Measurements from ENCODE around the gene AHNAK.
"Not testable (repeated sequence)": the region's sequence is repeated elsewhere in the genome, so short reads cannot be mapped to it uniquely, and the experiment has no call there.

The AHNAK gene

DNA sequence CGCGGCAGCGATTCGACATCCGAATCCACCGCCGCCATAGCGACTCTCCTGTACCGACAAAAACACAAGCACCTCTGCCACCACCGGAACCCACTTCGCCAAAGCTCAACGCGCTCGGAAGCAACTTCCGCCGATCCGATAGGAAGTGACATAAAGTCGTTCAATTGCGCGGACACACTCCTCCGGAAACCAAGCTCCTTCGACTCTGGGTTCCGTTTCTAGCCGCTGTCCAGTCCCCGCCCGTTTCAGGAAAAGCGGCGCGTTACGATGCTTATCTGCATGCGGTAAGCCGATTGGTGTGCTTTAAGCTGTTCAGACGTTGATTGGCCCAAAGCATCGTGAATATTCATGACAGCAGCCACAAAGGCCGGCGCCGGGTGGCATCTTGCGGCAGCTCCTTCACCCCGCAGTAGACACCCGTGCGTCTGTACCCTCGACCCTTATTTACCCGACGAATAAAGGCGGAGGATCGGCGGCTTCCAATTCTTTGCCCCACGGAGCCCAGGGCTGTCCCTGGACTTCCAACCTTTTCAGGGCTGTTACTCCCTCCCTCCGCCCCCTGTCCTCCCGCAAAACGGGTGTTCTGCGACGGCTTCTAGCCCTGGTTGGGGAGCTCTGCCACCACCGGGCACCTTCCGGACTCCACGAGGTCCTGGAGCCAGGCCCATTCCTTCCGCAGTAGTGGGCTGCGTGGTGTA lies 45.0 kb upstream of the AHNAK start, which contains the start of gene TUT1:
Gene TUT1 (minus strand): TSS at position 76 of the 698 bp plus-strand sequence. CDS start 38 bp downstream, at position 38.
- peak within 1 kb of the TSS; percentile 93 to 99 for H3K27ac ChIP-seq (ENCODE audit: insufficient read depth in 1 of 2, low read depth in 1 of 2, low read length in 2 of 2, poor library complexity in 1 of 2, severe bottlenecking in 2 of 2)
- H3K4me1 ChIP-seq (ENCODE audit: control extremely low read depth in 1 of 4, control insufficient read depth in 4 of 4, insufficient read depth in 4 of 4, low read length in 3 of 4): peaks cover 16 to 35% (median 29%) of the 10 kb centered on the region in 4 experiments
- peak; percentile 100 for DNase-seq
- 0% methylated on average over 57 of the region's 58 CpGs for WGBS (ENCODE audit: insufficient coverage)
- POLR2A ChIA-PET: interaction anchor here (0.6 to 2.7 kb wide), 24 partner anchors 10 to 250 kb away, joined by 3 to 30 read pairs (median 6); partner anchors contain the start of genes B3GAT3, C11orf98, CSKMT and EEF1G
- CTCF ChIA-PET: interaction anchor here (0.9 to 6.9 kb wide), 32 partner anchors 8 to 252 kb away, joined by 3 to 62 read pairs (median 4); partner anchors contain the start of genes C11orf98, CSKMT, EEF1G and GANAB
- H3K9me3 ChIP-seq (ENCODE audit: control extremely low read depth in 1 of 5, control insufficient read depth in 4 of 5, insufficient read depth in 2 of 5, low read depth in 1 of 5, low read length in 4 of 5): no peaks in the 10 kb centered on the region
- peak within 1 kb of the TSS; percentile 58 to 95 (median 89) for H3K4me3 ChIP-seq (ENCODE audit: control insufficient read depth in 1 of 7, extremely low read depth in 1 of 7, insufficient read depth in 4 of 7, low read depth in 2 of 7, low read length in 6 of 7)
- peaks cover 10 to 52% (median 43%) of the 10 kb centered on the region in 4 experiments for H3K36me3 ChIP-seq (ENCODE audit: control insufficient read depth in 4 of 4, insufficient read depth in 4 of 4, low read length in 3 of 4)
- H3K27me3 ChIP-seq (replicated peaks in 2 of 5; ENCODE audit: control insufficient read depth in 4 of 5, insufficient read depth in 5 of 5, low read length in 4 of 5): no peaks in the 10 kb centered on the region

DNA sequence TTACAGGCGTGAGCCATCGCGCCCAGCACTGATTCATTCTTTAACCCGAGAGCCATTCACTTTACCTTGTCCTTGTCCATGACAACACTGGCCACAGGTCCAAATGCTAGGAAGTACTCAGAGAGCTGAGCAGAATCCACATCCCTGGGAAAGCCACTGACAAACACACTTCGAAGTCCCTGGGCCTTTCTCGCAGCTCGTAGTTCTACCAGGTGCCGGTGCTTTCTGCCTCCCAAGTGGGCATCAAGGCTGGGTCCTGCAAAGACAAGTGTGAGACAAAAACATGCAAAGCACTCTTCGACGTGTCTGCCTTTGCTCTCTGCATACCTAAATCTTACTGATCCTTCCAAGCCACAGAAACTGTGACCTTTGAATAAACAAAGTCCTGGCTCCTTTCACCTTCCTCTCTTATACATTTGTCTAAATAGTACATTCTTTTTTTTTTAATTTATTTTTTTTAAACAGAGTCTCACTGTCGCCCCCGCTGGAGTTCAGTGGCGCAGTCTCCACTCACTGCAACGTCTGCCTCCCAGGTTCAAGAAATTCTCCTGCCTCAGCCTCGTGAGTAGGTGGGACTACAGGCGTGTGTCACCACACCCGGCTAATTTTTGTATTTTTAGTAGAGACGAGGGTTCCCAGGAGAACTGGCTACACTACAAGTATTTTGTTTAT lies 42.5 kb upstream of the AHNAK start:
- ChIA-PET CTCF (interaction anchor here (0.9 to 1.3 kb wide), 5 partner anchors 10 to 194 kb away, joined by 3 to 6 read pairs (median 3); no protein-coding TSS in a partner anchor), POLR2A (no interaction called here)
- H3K27ac ChIP-seq (ENCODE audit: insufficient read depth in 1 of 2, low read depth in 1 of 2, low read length in 2 of 2, poor library complexity in 1 of 2, severe bottlenecking in 2 of 2): peak overlapping the region in 1 of 2 experiments; percentile 3
- 85% methylated on average over 14 of the region's 18 CpGs for WGBS (ENCODE audit: insufficient coverage)
- no peaks in the 10 kb centered on the region for H3K9me3 ChIP-seq (ENCODE audit: control extremely low read depth in 1 of 5, control insufficient read depth in 4 of 5, insufficient read depth in 2 of 5, low read depth in 1 of 5, low read length in 4 of 5)
- peaks cover 4 to 42% (median 30%) of the 10 kb centered on the region in 4 experiments for H3K36me3 ChIP-seq (ENCODE audit: control insufficient read depth in 4 of 4, insufficient read depth in 4 of 4, low read length in 3 of 4)
- peak; percentile 53 to 68 (median 63) for DNase-seq
- H3K27me3 ChIP-seq (replicated peaks in 2 of 5; ENCODE audit: control insufficient read depth in 4 of 5, insufficient read depth in 5 of 5, low read length in 4 of 5): no peaks in the 10 kb centered on the region
- no peak overlapping the region for H3K4me3 ChIP-seq (ENCODE audit: control insufficient read depth in 1 of 7, extremely low read depth in 1 of 7, insufficient read depth in 4 of 7, low read depth in 2 of 7, low read length in 6 of 7)
- H3K4me1 ChIP-seq (ENCODE audit: control extremely low read depth in 1 of 4, control insufficient read depth in 4 of 4, insufficient read depth in 4 of 4, low read length in 3 of 4): peaks cover 16 to 35% (median 29%) of the 10 kb centered on the region in 4 experiments

DNA sequence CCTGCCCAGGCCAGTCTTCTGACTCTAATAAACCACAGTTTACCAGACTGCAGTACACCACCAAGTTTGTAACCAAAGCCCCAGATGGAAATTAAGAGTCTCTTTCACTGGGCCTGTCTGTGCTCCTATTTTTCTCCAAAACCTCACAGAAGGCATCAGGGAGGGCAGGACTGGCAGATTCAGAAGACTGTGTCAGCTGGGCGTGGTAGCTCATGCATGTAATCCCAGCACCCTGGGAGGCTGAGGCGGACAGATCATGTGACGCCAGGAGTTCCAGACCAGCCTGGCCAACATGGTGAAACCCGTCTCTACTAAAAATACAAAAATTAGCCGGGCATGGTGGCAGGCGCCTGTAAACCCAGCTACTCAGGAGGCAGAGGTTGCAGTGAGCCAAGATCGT lies 38.8 kb upstream of the AHNAK start:
- H3K36me3 ChIP-seq (ENCODE audit: control insufficient read depth in 4 of 4, insufficient read depth in 4 of 4, low read length in 3 of 4): peaks cover 4 to 51% (median 38%) of the 10 kb centered on the region in 4 experiments
- H3K4me3 ChIP-seq (ENCODE audit: control insufficient read depth in 1 of 7, extremely low read depth in 1 of 7, insufficient read depth in 4 of 7, low read depth in 2 of 7, low read length in 6 of 7); DNase-seq; H3K9me3 ChIP-seq (ENCODE audit: control extremely low read depth in 1 of 5, control insufficient read depth in 4 of 5, insufficient read depth in 2 of 5, low read depth in 1 of 5, low read length in 4 of 5); H3K27ac ChIP-seq (ENCODE audit: insufficient read depth in 1 of 2, low read depth in 1 of 2, low read length in 2 of 2, poor library complexity in 1 of 2, severe bottlenecking in 2 of 2); POLR2A ChIA-PET; H3K4me1 ChIP-seq (ENCODE audit: control extremely low read depth in 1 of 4, control insufficient read depth in 4 of 4, insufficient read depth in 4 of 4, low read length in 3 of 4); H3K27me3 ChIP-seq (replicated peaks in 2 of 5; ENCODE audit: control insufficient read depth in 4 of 5, insufficient read depth in 5 of 5, low read length in 4 of 5): not testable (repeated sequence)
- WGBS (ENCODE audit: insufficient coverage): 98% methylated on average over 6 of the region's 7 CpGs
- CTCF ChIA-PET: interaction anchor here (1.8 kb wide), 1 partner anchor 11 kb away, joined by 6 read pairs; the partner anchor contains the start of gene EEF1G

- POLR2A ChIA-PET; H3K4me3 ChIP-seq (ENCODE audit: control insufficient read depth in 1 of 7, extremely low read depth in 1 of 7, insufficient read depth in 4 of 7, low read depth in 2 of 7, low read length in 6 of 7); H3K4me1 ChIP-seq (ENCODE audit: control extremely low read depth in 1 of 4, control insufficient read depth in 4 of 4, insufficient read depth in 4 of 4, low read length in 3 of 4); DNase-seq; H3K9me3 ChIP-seq (ENCODE audit: control extremely low read depth in 1 of 5, control insufficient read depth in 4 of 5, insufficient read depth in 2 of 5, low read depth in 1 of 5, low read length in 4 of 5); H3K27ac ChIP-seq (ENCODE audit: insufficient read depth in 1 of 2, low read depth in 1 of 2, low read length in 2 of 2, poor library complexity in 1 of 2, severe bottlenecking in 2 of 2); H3K27me3 ChIP-seq (replicated peaks in 2 of 5; ENCODE audit: control insufficient read depth in 4 of 5, insufficient read depth in 5 of 5, low read length in 4 of 5): not testable (repeated sequence)
- CTCF ChIA-PET: interaction anchor here (0.9 kb wide), 1 partner anchor 202 kb away, joined by 4 read pairs; no protein-coding TSS in a partner anchor
- 100% methylated on average over 4 of the region's 4 CpGs for WGBS (ENCODE audit: insufficient coverage)
- H3K36me3 ChIP-seq (ENCODE audit: control insufficient read depth in 4 of 4, insufficient read depth in 4 of 4, low read length in 3 of 4): peaks cover 9 to 63% (median 38%) of the 10 kb centered on the region in 4 experiments
Observed at GRCh38 chr11:62581735-62582134, 35.1 kb upstream of the AHNAK start.

GRCh38 chr11:62580959-62581715 lies 34.5 kb upstream of the AHNAK start:
- CTCF ChIA-PET: interaction anchor here (1.4 kb wide), 1 partner anchor 12 kb away, joined by 3 read pairs; no protein-coding TSS in a partner anchor
- Histone ChIP-seq H3K27ac (ENCODE audit: insufficient read depth in 1 of 2, low read depth in 1 of 2, low read length in 2 of 2, poor library complexity in 1 of 2, severe bottlenecking in 2 of 2) (no peak overlapping the region), H3K27me3 (replicated peaks in 2 of 5; ENCODE audit: control insufficient read depth in 4 of 5, insufficient read depth in 5 of 5, low read length in 4 of 5) (no peaks in the 10 kb centered on the region), H3K36me3 (ENCODE audit: control insufficient read depth in 4 of 4, insufficient read depth in 4 of 4, low read length in 3 of 4) (peaks cover 12 to 66% (median 41%) of the 10 kb centered on the region in 4 experiments), H3K4me1 (ENCODE audit: control extremely low read depth in 1 of 4, control insufficient read depth in 4 of 4, insufficient read depth in 4 of 4, low read length in 3 of 4) (no peaks in the 10 kb centered on the region), H3K9me3 (ENCODE audit: control extremely low read depth in 1 of 5, control insufficient read depth in 4 of 5, insufficient read depth in 2 of 5, low read depth in 1 of 5, low read length in 4 of 5) (no peaks in the 10 kb centered on the region), H3K4me3 (ENCODE audit: control insufficient read depth in 1 of 7, extremely low read depth in 1 of 7, insufficient read depth in 4 of 7, low read depth in 2 of 7, low read length in 6 of 7) (no peak overlapping the region)
- 98% methylated on average over 11 of the region's 18 CpGs for WGBS (ENCODE audit: insufficient coverage)
- POLR2A ChIA-PET: no interaction called here
- no peak for DNase-seq

GRCh38 chr11:62579252-62579651 lies 32.6 kb upstream of the AHNAK start:
- H3K4me1 ChIP-seq (ENCODE audit: control extremely low read depth in 1 of 4, control insufficient read depth in 4 of 4, insufficient read depth in 4 of 4, low read length in 3 of 4): peaks cover 2 to 15% (median 15%) of the 10 kb centered on the region in 4 experiments
- ChIA-PET CTCF (interaction anchor here (1.4 to 1.5 kb wide), 2 partner anchors 9 to 13 kb away, joined by 3 read pairs; no protein-coding TSS in a partner anchor), POLR2A (no interaction called here)
- H3K27ac ChIP-seq (ENCODE audit: insufficient read depth in 1 of 2, low read depth in 1 of 2, low read length in 2 of 2, poor library complexity in 1 of 2, severe bottlenecking in 2 of 2): no peak overlapping the region
- DNase-seq: no peak
- H3K27me3 ChIP-seq (replicated peaks in 2 of 5; ENCODE audit: control insufficient read depth in 4 of 5, insufficient read depth in 5 of 5, low read length in 4 of 5): no peaks in the 10 kb centered on the region
- WGBS (ENCODE audit: insufficient coverage): 100% methylated on average over 1 of the region's 2 CpGs
- H3K9me3 ChIP-seq (ENCODE audit: control extremely low read depth in 1 of 5, control insufficient read depth in 4 of 5, insufficient read depth in 2 of 5, low read depth in 1 of 5, low read length in 4 of 5): no peaks in the 10 kb centered on the region
- H3K4me3 ChIP-seq (ENCODE audit: control insufficient read depth in 1 of 7, extremely low read depth in 1 of 7, insufficient read depth in 4 of 7, low read depth in 2 of 7, low read length in 6 of 7): no peak overlapping the region
- peaks cover 10 to 62% (median 40%) of the 10 kb centered on the region in 4 experiments for H3K36me3 ChIP-seq (ENCODE audit: control insufficient read depth in 4 of 4, insufficient read depth in 4 of 4, low read length in 3 of 4)

Measured in common myeloid progenitor, CD34-positive (primary cell).